Activated CD8-positive, alpha-beta memory T cell treated with anti-CD3 and anti-CD28 coated beads, Interleukin-2, amount 50 U/mL, for 24 hours (primary cell): ENCODE data around the gene COMTD1.
"Not testable (repeated sequence)": the region's sequence is repeated elsewhere in the genome, so short reads cannot be mapped to it uniquely, and the experiment has no call there.

Experiments
- DNase-seq: peaks from one replicate; pipeline ENCODE4 v3.0.0-alpha.2; 2020; ENCODE audit errors: extremely low read depth

The COMTD1 gene

DNA sequence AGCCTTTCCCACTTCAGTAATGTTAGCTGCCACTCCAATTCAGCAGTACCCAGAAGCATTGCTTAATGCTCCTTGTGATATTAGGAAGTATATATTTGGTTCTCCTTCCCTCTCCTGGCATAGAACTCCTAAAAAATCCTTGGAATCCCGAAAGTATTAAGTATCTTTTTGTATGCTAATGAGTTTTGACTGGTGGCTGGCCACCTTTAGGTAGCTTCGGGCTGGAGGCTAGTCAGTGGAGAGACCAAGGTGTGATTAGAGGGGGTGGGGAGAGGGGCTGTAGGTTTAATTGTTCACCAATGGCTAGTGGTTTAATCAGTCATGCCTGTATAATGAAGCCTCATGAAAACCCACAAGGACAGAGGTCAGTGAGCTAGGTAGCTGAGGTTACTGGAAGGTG, 12.2 kb downstream of the COMTD1 start:
- DNase-seq: no peak

DNA sequence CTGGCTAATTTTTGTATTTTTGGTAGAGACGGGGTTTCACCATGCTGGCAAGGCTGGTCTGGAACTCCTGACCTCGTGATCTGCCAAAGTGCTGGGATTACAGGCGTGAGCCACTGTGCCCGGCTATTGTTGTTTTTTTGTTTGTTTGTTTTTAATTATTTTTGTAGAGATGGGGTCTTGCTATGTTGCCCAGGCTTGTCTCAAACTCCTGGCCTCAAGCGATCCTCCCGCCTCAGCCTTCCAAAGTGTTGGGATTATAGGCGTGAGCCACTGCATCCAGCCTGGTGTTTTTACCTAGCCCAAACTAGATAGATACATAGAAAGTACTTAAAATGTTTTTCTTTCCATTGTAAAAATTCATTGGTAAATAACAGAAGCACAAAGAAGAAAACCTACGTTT, 14.3 kb downstream of the COMTD1 start:
- DNase-seq: not testable (repeated sequence)

DNA sequence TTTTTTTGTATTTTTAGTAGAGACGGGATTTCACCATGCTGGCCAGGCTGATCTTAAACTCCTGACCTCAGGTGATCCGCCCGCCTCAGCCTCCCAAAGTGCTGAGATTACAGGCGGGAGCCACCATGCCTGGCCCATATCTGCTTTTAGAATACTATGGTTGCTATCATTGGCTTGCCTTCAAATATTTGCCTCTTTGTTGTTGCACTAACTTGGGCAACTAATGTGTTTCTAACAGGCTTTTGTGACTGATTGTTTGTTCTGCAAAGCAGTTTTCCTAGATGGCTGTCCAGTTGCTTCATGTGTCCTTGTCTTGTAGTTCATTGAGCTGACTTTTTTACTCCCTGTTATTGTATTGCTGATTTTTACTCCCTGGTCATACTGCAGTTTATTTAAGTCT, 15.5 kb downstream of the COMTD1 start:
- DNase-seq: no peak

DNA sequence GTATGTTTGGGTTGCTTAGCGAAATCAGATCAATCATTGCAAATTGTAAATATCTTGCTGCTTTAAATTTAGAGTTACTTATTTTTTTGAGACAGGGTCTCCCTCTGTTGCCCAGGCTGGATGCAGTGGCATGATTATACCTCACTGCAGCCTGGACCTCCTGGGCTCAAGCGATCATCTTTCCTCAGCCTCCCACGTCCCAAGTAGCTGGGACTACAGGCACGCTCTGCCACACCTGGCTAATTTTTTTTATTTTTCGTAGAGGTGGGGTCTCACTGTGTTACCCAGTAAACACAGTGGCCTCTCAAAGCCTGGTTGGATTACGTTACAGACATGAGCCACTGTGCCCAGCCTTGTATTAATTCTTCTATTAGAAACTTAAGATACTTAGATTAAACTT, 23.4 kb downstream of the COMTD1 start:
- no peak for DNase-seq

DNA sequence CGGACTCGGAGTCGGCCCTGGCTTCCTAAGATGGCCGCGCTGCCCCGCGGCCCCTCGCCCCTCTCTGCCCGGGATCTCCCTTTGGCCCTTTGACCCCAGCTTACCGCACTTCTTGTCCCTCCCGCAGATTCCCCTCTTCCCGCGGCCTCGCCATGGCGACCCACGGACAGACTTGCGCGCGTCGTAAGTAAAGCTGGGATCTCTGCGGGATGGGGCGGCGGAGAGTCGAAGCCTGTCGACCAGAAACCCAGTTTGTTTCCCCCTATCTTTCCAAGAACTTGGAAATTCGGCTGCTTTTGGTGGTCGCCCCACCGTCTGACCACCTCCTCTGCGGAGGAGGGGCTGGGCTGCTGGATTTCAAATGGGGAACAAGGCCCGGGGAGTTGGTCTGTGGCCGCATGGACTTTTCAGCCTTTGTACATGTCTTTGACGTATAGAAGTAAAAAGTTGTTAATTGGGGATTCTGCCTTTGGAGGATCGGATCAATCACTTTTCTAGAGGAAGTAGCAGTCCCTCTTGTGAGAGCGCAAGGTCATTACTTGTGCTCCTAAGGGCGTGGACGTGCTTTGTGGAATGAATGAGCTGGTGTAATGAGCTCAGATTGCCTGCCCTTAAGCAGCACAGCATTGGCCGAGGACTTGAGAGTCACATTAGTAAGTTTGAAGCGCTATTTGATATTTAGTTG, 24.6 kb downstream of the COMTD1 start:
- no peak for DNase-seq

DNA sequence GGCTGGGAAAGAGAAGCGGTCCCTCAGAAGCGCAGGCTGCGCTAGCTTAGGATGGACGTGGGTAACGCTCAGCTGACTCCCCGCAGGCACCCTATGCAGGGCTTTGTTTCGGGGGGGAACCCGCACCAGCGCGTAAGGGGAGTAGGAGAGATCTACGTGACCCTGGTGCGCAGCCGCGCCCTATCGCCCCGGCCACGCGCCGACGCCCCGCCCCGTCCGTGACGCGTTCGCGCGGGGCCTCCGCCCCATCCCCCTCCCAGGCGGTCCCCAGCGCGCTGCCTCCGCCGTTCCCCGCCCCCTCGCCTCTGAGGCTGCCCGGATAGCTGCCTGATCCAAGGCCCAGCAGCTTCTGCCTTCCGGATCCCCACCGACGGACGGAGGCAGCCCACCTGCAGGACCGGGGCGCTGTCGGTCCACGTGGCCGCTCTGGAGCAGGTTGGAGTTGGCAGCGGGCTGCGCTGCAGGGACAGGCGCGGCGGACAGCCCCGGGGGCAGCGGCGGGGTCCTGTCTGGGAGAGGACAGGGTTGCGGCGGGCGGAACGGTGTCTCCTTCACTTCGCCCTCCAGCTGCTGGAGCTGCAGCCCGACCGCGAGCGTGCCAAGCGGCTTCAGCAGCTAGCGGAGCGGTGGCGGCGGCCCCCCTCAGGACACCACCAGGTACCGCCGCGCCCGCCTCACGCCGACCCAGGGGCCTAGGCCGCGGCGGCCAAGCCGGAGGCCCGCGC, 25.3 kb downstream of the COMTD1 start, which contains the start of gene VDAC2:
Gene VDAC2, plus strand, starts transcription at position 515 of the 725 bp plus-strand sequence. CDS start 363 bp downstream, outside the sequence.
- DNase-seq: peak; percentile 79

DNA sequence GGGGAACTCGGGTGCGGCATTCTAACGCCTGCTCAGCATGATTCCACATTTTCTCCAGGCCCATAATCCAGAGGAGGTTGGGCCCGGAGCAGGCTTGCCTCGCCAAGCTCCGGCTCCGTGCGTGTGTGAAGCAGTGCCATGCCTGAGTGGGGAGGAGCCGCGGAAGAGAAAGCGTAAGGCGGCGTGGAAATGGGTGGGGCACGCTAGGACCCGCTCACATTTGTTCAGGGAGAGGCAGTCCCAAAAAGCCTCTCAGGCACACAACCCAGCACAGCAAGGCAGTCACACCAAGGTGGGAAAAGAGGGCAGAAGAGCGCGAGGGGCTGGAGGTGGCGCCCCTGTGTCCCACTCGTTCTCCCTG, 25.9 kb downstream of the COMTD1 start:
- DNase-seq: peak; percentile 46

DNA sequence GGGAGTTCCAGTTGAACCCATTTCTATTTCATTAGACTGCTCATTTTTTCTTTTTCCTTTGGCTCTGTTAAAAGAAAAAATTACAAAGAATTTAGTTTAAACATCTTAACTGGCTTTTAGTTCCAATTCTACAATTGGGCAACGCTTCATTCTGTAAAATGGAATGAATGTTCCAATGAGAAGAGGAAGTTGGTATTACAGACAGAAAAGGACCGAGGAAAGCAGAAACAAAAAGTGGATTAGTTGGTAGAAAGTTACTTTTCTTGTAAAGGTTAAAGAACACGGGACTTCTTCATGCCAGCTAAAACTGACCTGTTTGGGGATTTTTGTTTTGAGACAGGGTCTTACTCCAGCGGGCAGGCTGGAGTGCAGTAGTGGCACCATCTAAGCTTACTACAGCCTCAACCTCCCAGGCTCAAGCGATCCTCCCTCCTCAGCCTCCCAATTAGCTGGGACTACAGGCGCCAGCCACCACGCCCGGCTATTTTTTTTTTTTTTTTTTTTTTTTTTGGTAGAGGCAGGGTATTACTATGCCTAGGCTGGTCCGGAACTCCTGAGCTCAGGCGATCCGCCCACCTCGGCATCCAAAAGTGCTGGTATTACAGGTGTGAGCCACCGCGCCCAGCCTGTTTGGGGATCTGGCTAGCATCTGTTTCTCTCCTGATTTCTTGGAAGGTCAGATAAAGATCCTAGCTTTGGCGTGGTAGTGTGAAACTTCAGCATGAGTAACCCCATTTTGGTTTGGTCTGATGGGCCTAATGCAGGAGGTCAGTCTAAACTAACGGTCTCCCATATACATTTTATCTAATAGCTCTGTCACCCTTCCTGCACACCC, 26.5 kb downstream of the COMTD1 start:
- DNase-seq: no peak

DNA sequence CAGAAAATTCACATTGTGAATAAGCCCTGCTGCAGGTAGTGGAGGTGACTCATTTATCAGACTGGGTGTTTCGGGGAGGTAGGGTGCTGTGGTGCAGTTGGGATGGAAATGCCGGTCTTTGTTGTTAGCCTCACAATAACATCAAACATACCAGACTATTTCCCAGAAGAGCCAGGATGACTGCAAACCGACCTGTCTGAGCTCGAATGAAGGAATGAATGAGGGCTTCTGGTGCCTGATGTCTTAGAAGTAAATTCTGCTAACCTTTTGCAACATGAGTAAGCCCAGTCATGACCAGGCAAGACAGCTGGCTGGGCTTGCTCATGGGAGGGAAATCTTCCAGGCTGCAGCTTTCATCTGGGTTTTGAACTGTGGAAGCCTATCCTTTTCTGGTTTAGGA, 27.6 kb downstream of the COMTD1 start:
- DNase-seq: no peak

DNA sequence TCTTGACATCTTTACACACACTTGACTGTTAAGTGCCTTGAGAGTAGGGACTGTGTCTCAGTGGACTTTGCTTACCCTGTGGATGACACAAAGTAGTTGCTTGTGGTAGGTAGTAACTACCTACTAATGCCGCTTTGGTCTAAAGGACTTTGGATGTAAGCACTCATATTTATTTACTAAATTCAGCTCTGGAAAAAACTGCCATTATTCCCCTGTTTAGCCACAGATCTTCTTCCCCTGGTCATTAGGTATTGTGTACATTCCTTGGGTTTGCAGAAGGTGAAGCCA, 28.0 kb downstream of the COMTD1 start:
- no peak for DNase-seq

DNA sequence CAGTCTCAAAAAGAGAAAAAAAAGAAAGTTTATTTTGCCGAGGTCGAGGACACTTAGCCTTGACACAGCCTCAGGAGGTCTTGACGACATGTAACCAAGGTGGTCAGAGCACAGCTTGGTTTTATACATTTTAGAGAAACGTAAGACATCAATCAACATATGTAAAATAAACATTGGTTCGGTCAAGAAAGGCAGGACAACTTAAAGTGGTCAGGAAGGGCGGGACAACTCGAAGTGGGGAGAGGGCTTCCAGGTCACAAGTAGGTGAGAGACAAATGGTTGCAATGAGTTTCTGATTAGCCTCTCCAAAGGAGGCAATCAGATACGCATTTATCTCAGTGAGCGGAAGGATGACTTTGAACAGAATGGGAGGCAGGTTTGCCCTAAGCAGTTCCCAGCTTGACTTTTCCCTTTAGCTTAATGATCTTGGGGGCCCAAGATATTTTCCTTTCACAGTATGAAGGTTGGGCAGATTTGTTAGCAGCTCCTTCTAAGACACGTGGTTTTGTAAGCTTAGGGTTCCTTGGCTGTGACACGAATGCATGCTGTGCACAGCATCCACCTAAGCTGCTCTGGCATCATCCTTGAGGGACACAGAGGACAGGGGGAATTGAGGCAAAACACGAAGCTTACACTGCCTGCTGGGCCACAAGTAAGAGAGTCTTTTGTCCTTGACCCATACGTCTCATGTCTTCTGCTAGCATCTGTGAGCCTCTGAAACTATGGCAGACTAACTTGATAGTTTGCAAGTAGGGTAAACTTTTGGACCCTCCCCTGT, 28.5 kb downstream of the COMTD1 start:
- DNase-seq: no peak

DNA sequence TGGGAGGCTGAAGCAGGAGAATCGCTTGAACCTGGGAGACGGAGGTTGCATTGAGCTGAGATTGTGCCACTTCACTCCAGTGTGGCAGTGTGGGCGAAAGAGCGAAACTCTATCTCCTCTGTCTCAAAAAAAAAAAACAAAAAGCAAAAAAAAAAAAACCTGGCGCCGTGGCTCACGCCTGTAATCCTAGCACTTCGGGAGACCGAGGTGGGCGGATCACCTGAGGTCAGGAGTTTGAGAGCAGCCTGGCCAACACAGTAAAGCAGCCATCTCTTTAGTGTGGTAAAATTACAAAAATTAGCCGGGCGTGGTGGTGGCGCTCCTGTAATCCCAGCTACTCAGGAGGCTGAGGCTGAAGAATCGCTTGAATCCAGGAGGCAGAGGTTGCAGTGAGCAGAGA, 29.1 kb downstream of the COMTD1 start:
- DNase-seq: not testable (repeated sequence)

DNA sequence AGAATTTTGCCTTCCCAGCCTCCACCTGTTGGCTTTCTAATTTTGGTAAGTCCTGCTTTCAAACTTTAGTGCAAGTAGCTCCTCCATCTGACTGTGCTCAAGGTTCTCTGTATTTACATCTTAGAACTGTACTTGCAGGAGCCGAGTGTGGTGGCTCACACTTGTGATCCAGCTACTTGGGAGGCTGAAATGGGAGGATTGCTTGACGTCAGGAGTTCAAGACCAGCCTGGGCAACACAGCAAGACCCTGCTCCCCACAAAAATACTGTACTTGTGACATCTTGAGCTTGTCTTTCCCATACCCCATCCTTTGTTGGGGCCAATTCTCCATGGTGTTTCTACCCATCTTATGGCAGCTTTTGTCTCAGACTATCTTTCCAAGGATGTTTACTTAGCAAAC, 29.8 kb downstream of the COMTD1 start:
- no peak for DNase-seq

DNA sequence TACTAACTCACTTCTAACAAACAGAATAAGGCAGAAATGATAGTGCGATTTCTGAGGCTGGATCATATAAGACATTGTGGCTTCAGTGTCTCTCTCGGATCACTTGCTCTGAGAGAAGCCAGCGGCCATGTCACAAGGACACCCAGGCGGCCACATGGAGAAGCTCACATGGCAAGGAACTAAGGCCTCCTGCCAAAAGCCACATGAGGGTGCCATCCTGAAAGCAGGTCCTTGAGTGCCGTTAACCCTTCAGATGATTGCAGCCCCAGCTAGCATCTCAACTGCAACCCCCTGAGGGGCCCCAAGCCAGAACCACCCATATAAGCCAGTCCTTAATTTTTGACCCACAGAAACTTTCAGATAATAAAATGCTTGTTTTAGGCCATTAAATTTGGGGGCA, 32.0 kb downstream of the COMTD1 start:
- DNase-seq: no peak

DNA sequence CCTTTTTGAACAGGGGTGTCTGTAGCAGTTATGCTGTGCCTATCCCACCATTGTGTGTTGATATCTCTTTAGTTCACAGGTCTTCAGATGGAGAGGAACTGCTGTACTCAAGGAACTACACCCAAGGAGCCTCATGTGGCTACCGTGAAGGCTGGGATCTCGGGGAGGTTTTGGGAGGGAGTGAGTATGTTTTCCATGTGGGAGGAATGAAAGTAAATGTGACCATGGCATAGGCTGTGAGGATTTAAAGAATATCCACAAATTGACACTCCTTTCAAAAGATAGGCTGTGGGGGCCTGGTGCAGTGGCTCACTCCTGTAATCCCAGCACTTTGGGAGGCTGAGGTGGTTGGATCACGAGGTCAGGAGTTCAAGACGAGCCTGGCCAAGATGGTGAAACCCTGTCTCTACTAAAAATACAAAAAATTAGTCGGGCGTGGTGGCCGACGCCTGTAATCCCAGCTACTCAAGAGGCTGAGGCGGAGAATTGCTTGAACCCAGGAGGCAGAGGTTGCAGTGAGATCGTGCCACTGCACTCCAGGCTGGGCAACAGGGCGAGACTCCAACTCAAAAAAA, 32.6 kb downstream of the COMTD1 start:
- DNase-seq: not testable (repeated sequence)

DNA sequence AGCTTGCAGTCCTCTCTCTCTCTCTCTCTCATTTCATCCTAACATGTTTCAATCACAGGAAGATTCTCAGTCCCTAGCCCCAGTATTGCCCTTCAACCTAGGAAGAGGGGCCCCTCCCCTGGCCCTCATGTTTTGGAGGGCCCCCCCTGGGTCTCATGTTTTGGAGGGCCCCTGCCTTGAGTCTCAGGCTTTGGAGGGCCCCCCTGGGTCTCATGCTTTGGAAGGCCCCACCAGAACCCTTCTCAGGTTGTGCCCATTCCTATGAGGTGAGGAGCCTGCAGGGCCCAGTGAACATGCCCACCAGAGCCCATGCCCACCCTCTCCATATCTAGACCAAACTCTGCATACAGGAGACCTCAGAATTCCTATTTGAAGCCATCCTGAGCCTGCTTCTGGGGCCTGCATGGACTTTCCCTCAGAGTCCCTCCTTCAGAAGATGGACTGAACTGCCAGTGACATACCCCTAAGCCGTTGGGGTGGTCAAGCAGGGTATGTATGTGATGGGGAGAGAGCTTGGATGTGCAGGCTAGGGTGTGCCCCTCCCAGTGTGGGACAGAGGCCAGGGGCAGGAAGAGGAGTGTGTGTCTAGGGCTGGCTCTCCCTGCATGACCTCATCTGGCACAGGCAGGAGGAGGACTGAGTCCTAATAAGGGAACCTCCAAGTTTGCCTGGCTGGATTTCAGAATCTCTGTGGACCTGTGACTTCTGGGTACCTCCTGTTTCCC, 33.3 kb downstream of the COMTD1 start:
- DNase-seq: no peak

DNA sequence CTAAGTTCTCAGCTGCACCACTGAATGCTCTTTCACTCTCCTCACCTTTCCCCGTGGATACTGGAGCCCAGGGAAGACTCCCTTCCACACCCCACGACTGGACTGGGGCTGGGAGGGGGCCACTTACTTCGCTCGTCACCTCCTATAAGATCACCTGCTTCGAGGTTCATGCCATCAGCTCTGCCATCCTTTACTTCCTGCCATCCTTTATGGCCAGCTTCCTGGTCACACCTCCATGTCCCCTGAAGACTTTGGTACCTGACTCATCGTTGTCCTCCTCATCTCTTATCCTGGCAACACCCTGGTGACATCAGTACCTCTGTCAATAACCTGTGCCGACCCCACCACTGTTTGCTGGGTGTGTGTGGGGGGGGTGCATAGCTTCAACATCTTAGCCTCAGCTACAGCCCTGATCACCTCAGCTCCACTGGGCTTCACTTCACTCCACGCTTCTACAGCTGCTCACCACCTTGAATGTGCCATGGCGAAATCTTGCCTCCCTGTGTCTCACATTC, 33.9 kb downstream of the COMTD1 start:
- no peak for DNase-seq

DNA sequence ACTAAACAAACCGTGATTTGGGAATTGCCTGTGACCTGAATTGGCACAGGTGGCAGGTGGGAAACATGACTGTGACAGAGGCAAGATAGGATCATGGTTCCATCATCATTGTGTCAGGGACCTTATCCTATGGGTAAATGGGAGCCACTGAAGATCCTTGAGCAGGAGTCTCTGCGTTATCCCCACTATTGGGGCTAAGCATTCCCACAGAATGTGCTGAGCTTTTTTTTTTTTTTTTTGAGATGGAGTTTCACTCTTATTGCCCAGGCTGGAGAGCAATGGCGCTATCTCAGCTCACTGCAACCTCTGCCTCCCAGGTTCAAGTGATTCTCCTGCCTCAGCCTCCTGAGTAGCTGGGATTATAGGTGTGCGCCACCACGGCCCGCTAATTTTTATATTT, 35.8 kb downstream of the COMTD1 start:
- not testable (repeated sequence) for DNase-seq

DNA sequence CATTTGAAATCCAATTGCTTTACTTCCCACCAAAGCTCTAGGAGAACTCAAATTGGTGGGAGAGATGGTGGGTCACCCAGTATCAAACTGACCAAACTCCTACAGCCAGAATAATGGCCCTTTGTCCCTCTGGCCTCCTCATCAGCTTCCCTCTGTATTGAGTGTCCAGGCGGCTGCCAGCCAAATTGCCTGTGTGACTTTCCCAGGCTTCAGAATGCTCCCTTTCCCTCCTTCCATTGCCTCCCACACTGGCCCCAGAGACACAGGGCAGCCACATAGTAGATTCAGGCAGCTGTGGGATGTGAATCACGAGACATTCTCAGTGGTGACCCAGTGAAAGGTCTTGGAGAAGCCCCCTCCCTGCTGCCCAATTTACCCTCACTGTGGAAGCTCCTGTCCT, 37.9 kb downstream of the COMTD1 start:
- no peak for DNase-seq

DNA sequence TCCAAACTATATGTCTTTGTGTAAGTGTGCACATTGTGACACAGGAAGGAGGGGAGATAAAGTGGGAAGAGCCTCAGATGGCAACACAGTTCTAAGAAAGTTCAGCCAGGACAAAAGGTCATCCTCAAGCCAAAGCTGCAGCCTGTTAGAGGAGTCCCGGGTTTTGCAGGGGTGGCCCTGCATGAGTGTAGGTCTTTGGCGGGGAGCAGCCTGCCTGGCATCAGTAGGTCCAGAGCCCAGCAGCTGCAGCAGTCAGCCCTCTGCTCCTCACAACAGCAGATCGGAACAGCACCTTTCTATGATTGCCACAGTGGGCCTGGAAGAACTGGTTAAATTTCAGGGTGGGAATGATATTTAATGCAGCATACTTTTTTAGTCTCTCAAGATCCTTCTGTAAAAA, 38.7 kb downstream of the COMTD1 start:
- no peak for DNase-seq
